Gastrocnemius medialis (tissue), 4 donors: ENCODE results near the gene OAF. TPM values are rescaled to one million over a fixed set of nuclear protein-coding genes. Genes with fewer than 3 reads are reported as not detected.
"Not testable (repeated sequence)": the region's sequence is repeated elsewhere in the genome, so short reads cannot be mapped to it uniquely, and the experiment has no call there.

ENCODE experiments used
- ATAC-seq, 2 donors: fragments of 150-250 bp; one replicate each; pipeline ENCODE4 v1.9.1; 2016
- DNase-seq, 2 donors: peaks; one replicate each; pipeline ENCODE4 v3.0.0-alpha.2; 2019
- H3K27ac ChIP-seq, 4 donors: fragments of 200-600 bp; sonication (generic); 1 replicate in 1 of 4; 2 replicates in 3 of 4; pipeline ENCODE4 v1.5.1; 2016 to 2018; ENCODE audit warnings: mild to moderate bottlenecking in 2 of 4, moderate library complexity in 1 of 4
- H3K27me3 ChIP-seq, 3 donors: fragments of 200-600 bp; sonication (generic) in 2 of 3; 1 replicate in 1 of 3; 2 replicates in 2 of 3; pipeline versions ENCODE4 v1.5.1 to v1.6.0; 2016 to 2019; ENCODE audit warnings: mild to moderate bottlenecking in 1 of 3, moderate library complexity in 1 of 3
- H3K36me3 ChIP-seq, 2 donors: fragments of 200-600 bp; sonication (generic) in 1 of 2; one replicate each; pipeline ENCODE4 v1.5.1; 2017 to 2018
- H3K4me1 ChIP-seq, 2 donors: fragments of 200-600 bp; sonication (generic) in 1 of 2; one replicate each; pipeline ENCODE4 v1.5.1; 2016 to 2017; ENCODE audit warnings: mild to moderate bottlenecking in 2 of 2
- H3K4me3 ChIP-seq, 4 donors: fragments of 200-600 bp; sonication (generic) in 3 of 4; 1 replicate in 1 of 4; 2 replicates in 3 of 4; pipeline ENCODE4 v1.5.1; 2016 to 2019; ENCODE audit warnings: mild to moderate bottlenecking in 2 of 4
- H3K9me3 ChIP-seq, 3 donors: fragments of 200-600 bp; sonication (generic) in 2 of 3; 1 replicate in 1 of 3; 2 replicates in 2 of 3; pipeline ENCODE4 v1.5.1; 2016 to 2019
- POLR2A ChIP-seq, 2 donors: fragments of 450-650 bp; IDR thresholded peaks; one replicate each; pipeline ENCODE4 v1.6.1; 2017; ENCODE audit warnings: antibody characterized with exemption in 2 of 2, mild to moderate bottlenecking in 2 of 2, moderate library complexity in 2 of 2
- in situ Hi-C, 4 donors: fragments of 200-750 bp; cut with MboI; loops; one replicate each; pipeline versions ENCODE4 v1.15.0 to v1.8.0; 2017; ENCODE audit warnings: low sequenced_read_pairs in 4 of 4
- intact Hi-C: fragments of 100-400 bp; cut with DNase I; formaldehyde crosslinking; loops from one replicate; pipeline ENCODE4 v1.15.1; 2023; ENCODE audit warnings: low total_unique reads
- total RNA-seq, 4 donors: library from RNA; depleted of rRNA; stranded (reverse); fragments of >200 nt; gene quantifications; one replicate each; pipeline versions ENCODE4 v1.1.0 to v1.2.3, GENCODE V29; 2016
- TF ChIP-seq, protein P1 (sequence below), 5 experiments: fragments of 450-650 bp in 3 of 5; fragments of 200-600 bp in 2 of 5; sonication (generic) in 2 of 5; IDR thresholded peaks in 4 of 5; conservative IDR thresholded peaks in 1 of 5; 1 replicate in 4 of 5; 2 replicates in 1 of 5; pipeline ENCODE4 v1.5.1; 2016 to 2019; ENCODE audit warnings: antibody characterized with exemption in 5 of 5, mild to moderate bottlenecking in 3 of 5, moderate library complexity in 3 of 5

Gene OAF
- total RNA-seq, 4 donors from 2014 or later, result 8.7 to 17.5 (median 10.1) TPM

DNA sequence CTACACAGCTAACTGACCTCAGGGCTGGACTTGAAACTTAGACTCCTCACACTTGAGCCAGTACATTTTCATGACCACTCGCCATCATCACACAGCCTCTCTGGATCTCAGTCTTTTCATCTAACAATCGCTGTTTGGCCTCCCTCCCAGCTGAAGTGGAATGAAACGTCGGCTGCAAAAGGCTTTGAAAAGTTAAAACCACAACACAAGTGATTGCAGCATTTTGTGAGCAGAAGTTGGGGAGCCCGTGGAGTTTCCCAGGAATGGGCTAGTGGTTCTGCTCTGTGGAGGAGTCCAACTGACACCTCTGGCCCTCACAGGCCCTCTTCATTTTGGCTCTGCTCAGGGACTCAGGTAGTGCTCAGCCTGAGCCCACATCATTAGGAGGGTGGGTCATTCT is 37.0 kb upstream of the OAF start:
- TF ChIP-seq POLR2A (IDR thresholded peaks at IDR 0.05), result no peak
- TF ChIP-seq, protein P1, sequence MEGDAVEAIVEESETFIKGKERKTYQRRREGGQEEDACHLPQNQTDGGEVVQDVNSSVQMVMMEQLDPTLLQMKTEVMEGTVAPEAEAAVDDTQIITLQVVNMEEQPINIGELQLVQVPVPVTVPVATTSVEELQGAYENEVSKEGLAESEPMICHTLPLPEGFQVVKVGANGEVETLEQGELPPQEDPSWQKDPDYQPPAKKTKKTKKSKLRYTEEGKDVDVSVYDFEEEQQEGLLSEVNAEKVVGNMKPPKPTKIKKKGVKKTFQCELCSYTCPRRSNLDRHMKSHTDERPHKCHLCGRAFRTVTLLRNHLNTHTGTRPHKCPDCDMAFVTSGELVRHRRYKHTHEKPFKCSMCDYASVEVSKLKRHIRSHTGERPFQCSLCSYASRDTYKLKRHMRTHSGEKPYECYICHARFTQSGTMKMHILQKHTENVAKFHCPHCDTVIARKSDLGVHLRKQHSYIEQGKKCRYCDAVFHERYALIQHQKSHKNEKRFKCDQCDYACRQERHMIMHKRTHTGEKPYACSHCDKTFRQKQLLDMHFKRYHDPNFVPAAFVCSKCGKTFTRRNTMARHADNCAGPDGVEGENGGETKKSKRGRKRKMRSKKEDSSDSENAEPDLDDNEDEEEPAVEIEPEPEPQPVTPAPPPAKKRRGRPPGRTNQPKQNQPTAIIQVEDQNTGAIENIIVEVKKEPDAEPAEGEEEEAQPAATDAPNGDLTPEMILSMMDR (IDR thresholded peaks at IDR 0.05 in 4 of 5, conservative IDR thresholded peaks at IDR 0.05 in 1 of 5), result no peak

DNA sequence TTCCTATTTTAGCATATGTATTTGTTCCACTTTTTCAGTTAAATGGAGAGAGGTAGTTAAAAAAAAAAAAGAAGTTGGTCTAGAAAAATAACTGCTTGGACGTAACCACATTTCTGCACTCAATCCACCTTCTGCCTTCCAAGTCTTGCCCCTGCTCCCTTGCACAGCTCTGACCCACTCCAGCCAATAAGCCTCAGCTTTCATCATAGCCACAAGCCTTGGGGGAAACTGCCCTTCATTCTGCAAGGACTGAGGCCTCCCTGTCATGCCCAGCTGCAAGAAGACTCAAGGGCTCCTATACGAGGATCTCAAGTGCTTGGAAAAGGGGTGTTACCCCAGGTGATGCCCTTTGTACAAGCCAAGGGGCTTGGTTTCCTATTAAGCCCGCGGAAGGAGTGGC is 36.0 kb upstream of the OAF start:
- intact Hi-C loops (no loop called here), in situ Hi-C loops (loop anchor here (5.0 to 10.0 kb wide), 5 partner anchors 52 to 132 kb away; no protein-coding TSS in a partner anchor)
- peaks cover 8 to 15% (median 9%) of the 10 kb centered on the region in 3 donors for H3K27me3 ChIP-seq
- TF ChIP-seq, protein P1 (IDR thresholded peaks at IDR 0.05 in 4 of 5, conservative IDR thresholded peaks at IDR 0.05 in 1 of 5), result no peak
- TF ChIP-seq POLR2A (IDR thresholded peaks at IDR 0.05), result no peak
- H3K27ac ChIP-seq, result no peak overlapping the region
- H3K9me3 ChIP-seq, result no peaks in the 10 kb centered on the region
- peaks cover 0 to under 1% of the 10 kb centered on the region in 2 donors for H3K4me1 ChIP-seq
- DNase-seq (no peak), ATAC-seq (no peak)
- no peak overlapping the region for H3K4me3 ChIP-seq
- H3K36me3 ChIP-seq, result no peaks in the 10 kb centered on the region

More for the DNA sequence above, 37.0 kb upstream of the OAF start:
- Histone ChIP-seq H3K27ac (no peak overlapping the region), H3K27me3 (peaks cover 12 to 17% (median 16%) of the 10 kb centered on the region in 3 donors), H3K36me3 (no peaks in the 10 kb centered on the region), H3K4me3 (no peak overlapping the region), H3K4me1 (peaks cover 0 to 4% of the 10 kb centered on the region in 2 donors), H3K9me3 (no peaks in the 10 kb centered on the region)
- intact Hi-C loops, result no loop called here
- DNase-seq (no peak), ATAC-seq (no peak)
- in situ Hi-C loops, result loop anchor here (5.0 to 10.0 kb wide), 4 partner anchors 53 to 131 kb away; no protein-coding TSS in a partner anchor

DNA sequence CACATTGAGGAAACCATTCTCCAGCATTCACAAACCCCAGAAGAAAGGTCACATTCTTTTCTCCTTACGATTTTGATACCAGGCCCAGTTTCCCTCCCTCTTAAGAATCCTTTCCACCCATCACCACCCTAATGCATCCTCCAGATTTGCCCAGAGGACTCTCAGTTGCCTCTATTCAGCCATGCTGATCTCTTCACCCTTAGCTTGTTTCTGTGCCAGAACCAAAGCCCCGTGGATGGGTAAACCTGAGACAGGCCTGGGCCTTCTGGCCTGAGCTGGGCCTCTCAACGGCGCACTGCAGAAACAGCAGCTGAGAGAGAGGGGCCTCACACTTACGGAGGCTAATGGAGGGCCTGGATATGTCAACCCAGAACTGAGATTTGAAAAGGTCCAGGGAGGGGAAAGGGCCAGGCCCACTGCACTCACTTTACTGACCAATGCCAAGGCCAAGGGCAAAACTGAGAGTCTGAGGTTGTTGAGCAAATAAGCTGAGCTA is 32.2 kb upstream of the OAF start:
- Histone ChIP-seq H3K4me1 (peaks cover 7 to 10% of the 10 kb centered on the region in 2 donors), H3K9me3 (no peaks in the 10 kb centered on the region), H3K27ac (peak overlapping the region in 2 of 4 donors; percentile 20 to 22), H3K4me3 (no peak overlapping the region), H3K36me3 (no peaks in the 10 kb centered on the region), H3K27me3 (no peaks in the 10 kb centered on the region)
- ATAC-seq (no peak), DNase-seq (no peak)
- TF ChIP-seq POLR2A (IDR thresholded peaks at IDR 0.05), result no peak
- TF ChIP-seq, protein P1 (IDR thresholded peaks at IDR 0.05 in 4 of 5, conservative IDR thresholded peaks at IDR 0.05 in 1 of 5), result no peak
- in situ Hi-C loops, result loop anchor here in 2 of 4 donors (5.0 to 10.0 kb wide), 2 partner anchors 126 to 129 kb away; no protein-coding TSS in a partner anchor
- intact Hi-C loops, result no loop called here

DNA sequence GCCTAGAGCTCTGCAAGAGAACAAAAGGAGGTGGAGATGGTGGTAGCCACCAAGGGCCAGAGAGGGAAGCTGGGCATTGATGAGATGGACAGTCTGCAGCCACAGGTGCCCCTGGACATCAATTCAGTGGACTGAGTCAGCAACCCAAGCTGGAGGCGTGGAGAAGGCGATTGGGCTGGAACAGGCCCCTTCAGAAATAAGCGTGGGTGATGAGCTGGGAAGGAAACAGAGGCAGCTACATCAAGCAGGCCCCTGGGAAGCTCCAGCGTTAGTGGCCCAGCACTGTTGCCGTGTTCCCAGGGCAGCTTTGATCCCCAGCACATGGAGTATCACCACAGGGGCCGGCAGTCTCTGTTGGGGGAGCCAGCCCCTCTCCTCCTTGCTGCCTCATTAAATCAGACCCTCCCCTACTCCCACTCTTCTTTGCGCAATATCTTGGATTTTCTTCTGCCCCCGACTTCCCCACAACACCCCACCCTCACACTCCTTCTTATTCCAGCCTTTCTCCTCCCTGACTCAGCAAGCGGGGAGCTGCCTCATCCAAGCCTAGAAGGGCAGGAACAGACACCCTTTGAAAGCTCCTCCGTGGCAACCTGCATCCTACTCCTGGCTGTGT is 31.7 kb upstream of the OAF start:
- DNase-seq (no peak), ATAC-seq (no peak)
- Histone ChIP-seq H3K9me3 (no peaks in the 10 kb centered on the region), H3K4me3 (no peak overlapping the region), H3K4me1 (peaks cover 7 to 13% of the 10 kb centered on the region in 2 donors), H3K36me3 (no peaks in the 10 kb centered on the region), H3K27ac (peak overlapping the region in 1 of 4 donors; percentile 22), H3K27me3 (no peaks in the 10 kb centered on the region)
- in situ Hi-C loops, result loop anchor here in 2 of 4 donors (5.0 to 10.0 kb wide), 2 partner anchors 126 to 128 kb away; no protein-coding TSS in a partner anchor
- no peak for TF ChIP-seq POLR2A (IDR thresholded peaks at IDR 0.05)
- TF ChIP-seq, protein P1 (IDR thresholded peaks at IDR 0.05 in 4 of 5, conservative IDR thresholded peaks at IDR 0.05 in 1 of 5), result no peak
- intact Hi-C loops, result no loop called here

DNA sequence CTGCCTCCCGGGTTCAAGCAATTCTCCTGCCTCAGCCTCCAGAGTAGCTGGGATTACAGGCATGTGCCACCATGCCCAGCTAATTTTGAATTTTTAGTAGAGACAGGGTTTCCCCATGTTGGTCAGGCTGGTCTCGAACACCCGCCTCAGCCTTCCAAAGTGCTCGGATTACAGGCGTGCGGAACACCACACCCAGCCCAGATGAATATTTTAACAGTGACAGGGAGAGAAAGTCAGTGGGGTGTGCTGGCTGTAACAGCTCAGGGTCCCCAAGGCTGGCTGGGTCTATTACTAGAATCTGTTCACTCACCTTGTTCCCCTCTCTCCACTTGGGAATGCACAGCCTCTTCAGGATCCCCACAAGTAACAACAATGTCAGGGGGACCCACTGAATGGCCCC is 30.8 kb upstream of the OAF start:
- in situ Hi-C loops, H3K4me3 ChIP-seq, H3K9me3 ChIP-seq, H3K36me3 ChIP-seq, DNase-seq, H3K27me3 ChIP-seq, ATAC-seq, intact Hi-C loops: not testable (repeated sequence)
- H3K27ac ChIP-seq, result peak overlapping the region in 1 of 4 donors; percentile 4
- H3K4me1 ChIP-seq, result peaks cover 7 to 13% of the 10 kb centered on the region in 2 donors
